ENCODE data around the gene SYNE1. TPM values are rescaled to one million over a fixed set of nuclear protein-coding genes. Genes with fewer than 3 reads are reported as not detected.

The SYNE1 gene
- total RNA-seq, 1 donor from 2014 or later = 233 TPM

DNA sequence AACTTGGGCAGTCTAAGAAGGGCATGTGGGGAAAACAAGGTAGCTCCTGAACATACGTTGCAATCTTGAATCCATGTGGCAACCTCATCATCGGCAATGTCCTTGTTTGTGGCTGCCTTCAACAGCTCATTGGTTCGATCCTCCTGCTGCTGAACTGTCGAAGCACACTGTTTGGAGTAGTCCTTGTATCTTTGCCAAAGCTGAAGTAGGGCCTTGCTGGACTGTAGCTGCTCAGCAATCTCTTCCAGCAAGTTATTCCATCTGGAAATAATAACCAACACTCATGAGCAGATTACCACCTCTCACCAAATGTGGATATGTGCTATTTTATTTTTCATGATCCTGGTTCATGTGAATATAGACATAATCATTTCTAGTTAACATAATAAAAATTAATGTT is 416.4 kb downstream of the SYNE1 start:
- Histone ChIP-seq H3K4me1 (no peaks in the 10 kb centered on the region), H3K4me3 (no peak overlapping the region), H3K27me3 (no peaks in the 10 kb centered on the region), H3K27ac (no peak overlapping the region), H3K9me3 (peaks cover 4 to 17% of the 10 kb centered on the region in 2 donors), H3K36me3 (peaks cover 81 to 85% of the 10 kb centered on the region in 2 donors)
- DNase-seq (ENCODE audit: low spot score in 2 of 2) = no peak
- intact Hi-C loops (cut with DNase I) = no loop called here
- TF ChIP-seq, protein P1, sequence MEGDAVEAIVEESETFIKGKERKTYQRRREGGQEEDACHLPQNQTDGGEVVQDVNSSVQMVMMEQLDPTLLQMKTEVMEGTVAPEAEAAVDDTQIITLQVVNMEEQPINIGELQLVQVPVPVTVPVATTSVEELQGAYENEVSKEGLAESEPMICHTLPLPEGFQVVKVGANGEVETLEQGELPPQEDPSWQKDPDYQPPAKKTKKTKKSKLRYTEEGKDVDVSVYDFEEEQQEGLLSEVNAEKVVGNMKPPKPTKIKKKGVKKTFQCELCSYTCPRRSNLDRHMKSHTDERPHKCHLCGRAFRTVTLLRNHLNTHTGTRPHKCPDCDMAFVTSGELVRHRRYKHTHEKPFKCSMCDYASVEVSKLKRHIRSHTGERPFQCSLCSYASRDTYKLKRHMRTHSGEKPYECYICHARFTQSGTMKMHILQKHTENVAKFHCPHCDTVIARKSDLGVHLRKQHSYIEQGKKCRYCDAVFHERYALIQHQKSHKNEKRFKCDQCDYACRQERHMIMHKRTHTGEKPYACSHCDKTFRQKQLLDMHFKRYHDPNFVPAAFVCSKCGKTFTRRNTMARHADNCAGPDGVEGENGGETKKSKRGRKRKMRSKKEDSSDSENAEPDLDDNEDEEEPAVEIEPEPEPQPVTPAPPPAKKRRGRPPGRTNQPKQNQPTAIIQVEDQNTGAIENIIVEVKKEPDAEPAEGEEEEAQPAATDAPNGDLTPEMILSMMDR (IDR thresholded peaks at IDR 0.05) = no peak

DNA sequence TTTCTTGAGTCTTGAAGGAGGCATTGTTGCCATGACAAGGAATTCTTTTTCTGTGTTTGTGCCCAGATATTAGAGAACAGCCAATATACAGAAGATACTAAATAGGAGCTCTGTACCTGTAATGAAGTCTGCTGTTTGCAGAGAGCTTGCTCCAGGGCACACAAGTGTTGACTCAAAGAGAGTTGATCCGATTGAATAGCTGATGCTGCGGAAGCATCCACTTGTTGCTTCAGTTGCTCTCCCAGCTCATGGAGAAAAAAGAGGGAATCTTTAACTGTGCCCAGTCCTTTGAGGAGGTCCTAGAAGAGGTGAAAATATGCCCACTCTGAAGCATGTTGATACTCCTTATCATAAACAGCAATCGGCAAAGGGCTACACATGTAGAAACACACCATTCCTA is 418.3 kb downstream of the SYNE1 start:
- intact Hi-C loops (cut with DNase I) = no loop called here

DNA sequence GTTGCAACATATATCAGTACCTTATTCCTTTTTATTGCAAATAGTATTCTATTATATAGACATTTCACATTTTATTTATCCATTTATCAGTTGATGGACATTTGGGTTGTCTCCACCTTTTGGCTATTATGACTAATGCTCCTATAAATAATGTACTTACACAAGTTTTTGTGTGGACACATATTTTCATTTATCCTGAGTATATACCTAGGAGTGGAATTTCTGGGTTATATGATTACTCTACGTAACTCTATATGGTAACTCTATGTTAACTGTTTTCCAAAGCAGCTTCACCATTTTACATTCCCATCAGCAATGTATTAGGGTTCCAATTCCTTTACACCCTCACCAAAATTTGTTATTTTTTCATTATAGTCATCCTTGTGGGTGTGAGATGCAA is 424.7 kb downstream of the SYNE1 start:
- H3K9me3 ChIP-seq = no peaks in the 10 kb centered on the region
- no peak overlapping the region for H3K27ac ChIP-seq
- no peak for DNase-seq (ENCODE audit: low spot score in 2 of 2)
- H3K4me1 ChIP-seq = no peaks in the 10 kb centered on the region
- no peak overlapping the region for H3K4me3 ChIP-seq
- intact Hi-C loops (cut with DNase I) = no loop called here
- TF ChIP-seq, protein P1 (IDR thresholded peaks at IDR 0.05) = no peak
- H3K27me3 ChIP-seq = no peaks in the 10 kb centered on the region
- H3K36me3 ChIP-seq = peaks cover 64 to 75% of the 10 kb centered on the region in 2 donors

More for the DNA sequence above, 418.3 kb downstream of the SYNE1 start:
- Histone ChIP-seq H3K27me3 (no peaks in the 10 kb centered on the region), H3K9me3 (peaks cover 4 to 17% of the 10 kb centered on the region in 2 donors), H3K4me3 (no peak overlapping the region), H3K4me1 (no peaks in the 10 kb centered on the region), H3K27ac (no peak overlapping the region), H3K36me3 (peaks cover 89 to 93% of the 10 kb centered on the region in 2 donors)
- DNase-seq (ENCODE audit: low spot score in 2 of 2) = no peak
- TF ChIP-seq, protein P1 (IDR thresholded peaks at IDR 0.05) = no peak

DNA sequence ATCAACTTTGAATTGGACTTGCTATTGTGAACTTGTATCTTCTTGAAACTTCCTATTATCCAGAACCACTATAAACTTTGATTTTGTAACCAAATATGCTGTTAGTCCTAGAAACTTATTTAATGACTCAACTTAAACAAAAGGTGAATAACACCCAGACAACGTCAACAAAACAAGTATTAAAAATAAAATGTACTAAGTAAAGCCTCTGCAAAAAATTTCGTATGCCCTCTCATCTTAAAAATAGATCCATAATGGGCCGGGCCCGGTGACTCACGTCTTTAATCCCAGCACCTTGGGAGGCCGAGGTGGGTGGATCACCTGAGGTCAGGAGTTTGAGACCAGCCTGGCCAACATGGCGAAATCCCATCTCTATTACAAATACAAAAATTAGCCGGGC is 428.0 kb downstream of the SYNE1 start:
- H3K4me3 ChIP-seq = no peak overlapping the region
- peaks cover 58 to 67% of the 10 kb centered on the region in 2 donors for H3K36me3 ChIP-seq
- DNase-seq (ENCODE audit: low spot score in 2 of 2) = no peak
- H3K9me3 ChIP-seq = no peaks in the 10 kb centered on the region
- H3K4me1 ChIP-seq = peaks cover 0 to 6% of the 10 kb centered on the region in 2 donors
- no peaks in the 10 kb centered on the region for H3K27me3 ChIP-seq
- intact Hi-C loops (cut with DNase I) = loop anchor here (5.0 kb wide), 1 partner anchor 53 kb away; no protein-coding TSS in a partner anchor
- TF ChIP-seq, protein P1 (IDR thresholded peaks at IDR 0.05) = no peak
- H3K27ac ChIP-seq = peak overlapping the region in 1 of 2 donors; percentile 26

DNA sequence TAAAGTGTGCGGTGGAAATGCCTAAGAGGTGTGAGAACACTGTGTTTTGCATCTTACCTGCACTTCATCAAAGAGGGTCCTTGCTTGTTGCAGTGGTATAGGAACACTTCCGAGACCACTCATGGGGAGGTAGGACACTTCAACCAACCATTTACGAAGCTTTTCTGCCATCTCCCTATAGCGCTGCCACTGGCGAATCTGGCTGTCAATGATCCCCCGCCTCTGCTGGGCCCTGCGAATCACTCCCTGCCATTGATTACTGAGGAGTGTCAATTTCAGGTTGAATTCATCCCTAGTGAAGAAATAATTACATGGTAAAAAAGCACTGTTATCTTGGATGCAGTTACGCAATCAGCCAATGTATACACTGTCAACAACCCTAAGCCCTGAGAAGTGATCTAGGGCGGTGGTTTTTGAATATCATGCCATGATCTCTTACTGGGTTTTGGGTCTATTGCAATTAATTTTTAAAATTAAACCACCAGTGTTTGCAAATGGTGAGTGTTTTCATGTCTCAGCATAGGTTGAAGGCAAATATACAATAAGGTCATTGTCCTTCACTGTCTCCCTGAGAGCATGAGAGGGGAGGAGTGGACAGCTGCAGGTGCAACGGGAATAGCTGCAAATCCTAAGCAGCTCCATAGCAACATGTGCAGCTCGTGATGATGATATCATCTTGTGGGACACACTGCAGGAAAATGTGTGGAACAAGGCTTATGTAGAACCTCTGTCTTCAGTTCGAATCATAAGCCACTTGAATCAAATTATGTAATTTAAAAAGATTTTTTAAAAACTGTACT is 429.0 kb downstream of the SYNE1 start:
- intact Hi-C loops (cut with DNase I) = loop anchor here (5.0 kb wide), 1 partner anchor 54 kb away; no protein-coding TSS in a partner anchor
- Histone ChIP-seq H3K27ac (no peak overlapping the region), H3K4me1 (peaks cover 0 to 6% of the 10 kb centered on the region in 2 donors), H3K9me3 (no peaks in the 10 kb centered on the region), H3K4me3 (no peak overlapping the region), H3K27me3 (no peaks in the 10 kb centered on the region), H3K36me3 (peaks cover 47 to 56% of the 10 kb centered on the region in 2 donors)
- TF ChIP-seq, protein P1 (IDR thresholded peaks at IDR 0.05) = no peak
- DNase-seq (ENCODE audit: low spot score in 2 of 2) = no peak

Measured in ascending aorta (tissue), 2 donors.